Measurements from ENCODE around the gene TFCP2. TPM values are rescaled to one million over a fixed set of nuclear protein-coding genes. Genes with fewer than 3 reads are reported as not detected.

The TFCP2 gene
- total RNA-seq, 1 experiment from 2014 or later, result 27.3 TPM

DNA sequence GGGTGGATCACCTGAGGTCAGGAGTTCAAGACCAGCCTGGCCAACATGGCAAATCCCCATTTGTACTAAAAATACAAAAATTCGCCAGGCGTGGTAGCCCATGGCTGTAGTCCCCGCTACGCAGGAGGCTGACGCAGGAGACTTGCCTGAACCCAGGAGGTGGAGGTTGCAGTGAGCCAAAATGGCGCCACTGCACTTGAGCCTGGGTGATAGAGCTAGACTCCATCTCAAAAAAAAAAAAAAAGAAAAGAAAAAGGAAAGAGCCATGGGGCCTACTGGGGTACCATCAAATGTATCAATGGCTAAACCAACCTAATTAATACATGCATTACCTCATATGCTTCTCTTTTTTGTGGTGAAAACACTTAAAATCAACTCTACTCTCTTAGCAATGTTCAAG is 10.7 kb downstream of the TFCP2 start:
- Histone ChIP-seq H3K27ac (ENCODE audit: low read length) (no peak overlapping the region), H3K36me3 (ENCODE audit: low read depth, low read length) (no peaks in the 10 kb centered on the region), H3K4me3 (ENCODE audit: low read length) (no peak overlapping the region), H3K4me1 (ENCODE audit: insufficient read depth, low read length) (no peaks in the 10 kb centered on the region), H3K79me2 (ENCODE audit: low read length) (peaks cover 17% of the 10 kb centered on the region), H3K9me2 (replicated peaks; ENCODE audit: low read length) (no peaks in the 10 kb centered on the region), H3K9me3 (ENCODE audit: low read length) (no peaks in the 10 kb centered on the region), H3F3A (ENCODE audit: low read length, unreplicated experiment) (no peaks in the 10 kb centered on the region), H3K9ac (ENCODE audit: low read length) (no peak overlapping the region), H3K4me2 (ENCODE audit: low read length) (no peak overlapping the region), H4K20me1 (ENCODE audit: low read length) (no peaks in the 10 kb centered on the region), H2AFZ (ENCODE audit: low read length) (no peak overlapping the region), H3K27me3 (ENCODE audit: low read length) (no peaks in the 10 kb centered on the region)
- no TSS peak for BruUV-seq (replicated peaks)
- intact Hi-C loops (cut with micrococcal nuclease), result no loop called here
- ChIA-PET CTCF (no interaction called here), POLR2A (ENCODE audit: unreplicated experiment) (no interaction called here)
- DNase-seq (no peak), ATAC-seq (no peak)
- TF ChIP-seq EZH2phosphoT487 (IDR thresholded peaks at IDR 0.05; ENCODE audit: borderline replicate concordance, low read length) (no peak), EZH2 (IDR thresholded peaks at IDR 0.05; ENCODE audit: low read length, unreplicated experiment) (no peak)
- TF ChIP-seq, protein P1, sequence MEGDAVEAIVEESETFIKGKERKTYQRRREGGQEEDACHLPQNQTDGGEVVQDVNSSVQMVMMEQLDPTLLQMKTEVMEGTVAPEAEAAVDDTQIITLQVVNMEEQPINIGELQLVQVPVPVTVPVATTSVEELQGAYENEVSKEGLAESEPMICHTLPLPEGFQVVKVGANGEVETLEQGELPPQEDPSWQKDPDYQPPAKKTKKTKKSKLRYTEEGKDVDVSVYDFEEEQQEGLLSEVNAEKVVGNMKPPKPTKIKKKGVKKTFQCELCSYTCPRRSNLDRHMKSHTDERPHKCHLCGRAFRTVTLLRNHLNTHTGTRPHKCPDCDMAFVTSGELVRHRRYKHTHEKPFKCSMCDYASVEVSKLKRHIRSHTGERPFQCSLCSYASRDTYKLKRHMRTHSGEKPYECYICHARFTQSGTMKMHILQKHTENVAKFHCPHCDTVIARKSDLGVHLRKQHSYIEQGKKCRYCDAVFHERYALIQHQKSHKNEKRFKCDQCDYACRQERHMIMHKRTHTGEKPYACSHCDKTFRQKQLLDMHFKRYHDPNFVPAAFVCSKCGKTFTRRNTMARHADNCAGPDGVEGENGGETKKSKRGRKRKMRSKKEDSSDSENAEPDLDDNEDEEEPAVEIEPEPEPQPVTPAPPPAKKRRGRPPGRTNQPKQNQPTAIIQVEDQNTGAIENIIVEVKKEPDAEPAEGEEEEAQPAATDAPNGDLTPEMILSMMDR (conservative IDR thresholded peaks at IDR 0.05; ENCODE audit: low read depth, low read length), result no peak

DNA sequence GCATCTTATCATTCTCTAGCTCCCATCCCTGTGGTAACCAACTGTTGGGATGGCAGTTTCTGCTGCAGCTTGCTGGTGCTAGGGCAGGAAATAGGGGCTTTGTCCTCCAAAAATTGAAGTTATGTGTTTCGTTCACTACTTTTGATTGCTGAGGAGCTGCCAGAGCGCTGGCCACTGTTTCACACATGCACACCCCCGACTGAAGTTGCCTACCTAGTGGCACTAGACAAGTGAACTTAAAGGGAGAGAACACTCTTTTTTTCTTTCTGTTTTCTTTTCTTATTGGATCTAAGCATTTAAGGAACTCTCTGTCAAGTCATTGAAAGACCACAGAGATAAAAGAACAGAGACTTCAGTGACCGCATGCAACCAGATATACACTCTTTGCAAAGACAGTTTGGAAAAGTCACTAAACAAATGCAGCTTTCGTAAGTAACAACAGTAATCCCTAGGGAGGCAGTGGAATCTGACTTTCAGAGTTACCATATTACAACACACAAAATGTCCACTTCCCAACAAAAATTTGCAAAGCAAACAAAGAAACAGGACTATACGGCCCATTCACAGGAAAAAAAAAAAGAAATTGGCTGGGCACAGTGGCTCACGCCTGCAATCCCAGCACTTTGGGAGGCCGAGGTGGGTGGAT is 12.0 kb downstream of the TFCP2 start:
- Histone ChIP-seq H3K4me1 (ENCODE audit: insufficient read depth, low read length) (no peaks in the 10 kb centered on the region), H4K20me1 (ENCODE audit: low read length) (no peaks in the 10 kb centered on the region), H2AFZ (ENCODE audit: low read length) (no peak overlapping the region), H3K36me3 (ENCODE audit: low read depth, low read length) (no peaks in the 10 kb centered on the region), H3K4me2 (ENCODE audit: low read length) (no peak overlapping the region), H3K27me3 (ENCODE audit: low read length) (no peaks in the 10 kb centered on the region), H3K4me3 (ENCODE audit: low read length) (no peak overlapping the region), H3K9me3 (ENCODE audit: low read length) (no peaks in the 10 kb centered on the region), H3K27ac (ENCODE audit: low read length) (no peak overlapping the region), H3K9ac (ENCODE audit: low read length) (no peak overlapping the region), H3F3A (ENCODE audit: low read length, unreplicated experiment) (no peaks in the 10 kb centered on the region), H3K9me2 (replicated peaks; ENCODE audit: low read length) (no peaks in the 10 kb centered on the region), H3K79me2 (ENCODE audit: low read length) (peaks cover 12% of the 10 kb centered on the region)
- ChIA-PET CTCF (no interaction called here), POLR2A (ENCODE audit: unreplicated experiment) (no interaction called here)
- intact Hi-C loops (cut with micrococcal nuclease), result no loop called here
- ATAC-seq, result no peak
- DNase-seq, result no peak
- TF ChIP-seq EZH2 (IDR thresholded peaks at IDR 0.05; ENCODE audit: low read length, unreplicated experiment), result no peak
- TF ChIP-seq, protein P1 (conservative IDR thresholded peaks at IDR 0.05; ENCODE audit: low read depth, low read length), result no peak
- no peak for TF ChIP-seq EZH2phosphoT487 (IDR thresholded peaks at IDR 0.05; ENCODE audit: borderline replicate concordance, low read length)
- no TSS peak for BruUV-seq (replicated peaks)

DNA sequence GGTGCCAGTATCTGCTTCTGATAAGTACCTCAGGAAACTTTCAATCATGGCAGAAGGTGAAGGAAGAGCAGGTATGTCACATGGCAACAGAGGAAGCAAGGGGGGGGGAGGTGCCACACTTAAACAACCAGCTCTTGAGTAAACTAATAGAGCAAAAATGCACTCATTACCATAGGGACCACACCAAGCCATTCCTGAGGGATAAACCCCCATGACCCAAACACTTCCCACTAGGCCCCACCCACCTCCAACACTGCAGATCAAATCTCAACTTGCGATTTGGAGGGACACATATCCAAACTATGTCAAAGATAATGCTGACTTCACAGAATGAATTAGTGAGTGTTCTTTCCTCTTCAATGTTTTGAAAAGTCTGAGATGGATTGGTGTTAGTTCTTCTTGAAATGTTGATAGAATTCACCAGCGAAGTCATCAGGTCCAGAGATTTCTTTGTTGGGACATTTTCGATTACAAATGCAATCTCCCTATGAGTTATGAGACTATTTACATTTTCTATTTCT is 16.6 kb downstream of the TFCP2 start:
- no peaks in the 10 kb centered on the region for H3K9me3 ChIP-seq (ENCODE audit: low read length)
- DNase-seq, result no peak
- ChIA-PET POLR2A (ENCODE audit: unreplicated experiment) (no interaction called here), CTCF (no interaction called here)
- no peaks in the 10 kb centered on the region for H3K27me3 ChIP-seq (ENCODE audit: low read length)
- BruUV-seq (replicated peaks), result no TSS peak
- no peak overlapping the region for H3K4me3 ChIP-seq (ENCODE audit: low read length)
- no peaks in the 10 kb centered on the region for H3K9me2 ChIP-seq (replicated peaks; ENCODE audit: low read length)
- no peak overlapping the region for H2AFZ ChIP-seq (ENCODE audit: low read length)
- H3F3A ChIP-seq (ENCODE audit: low read length, unreplicated experiment), result no peaks in the 10 kb centered on the region
- no peaks in the 10 kb centered on the region for H3K79me2 ChIP-seq (ENCODE audit: low read length)
- TF ChIP-seq, protein P1 (conservative IDR thresholded peaks at IDR 0.05; ENCODE audit: low read depth, low read length), result no peak
- TF ChIP-seq EZH2 (IDR thresholded peaks at IDR 0.05; ENCODE audit: low read length, unreplicated experiment), result no peak
- no peak for TF ChIP-seq EZH2phosphoT487 (IDR thresholded peaks at IDR 0.05; ENCODE audit: borderline replicate concordance, low read length)
- no peak overlapping the region for H3K9ac ChIP-seq (ENCODE audit: low read length)
- no peak overlapping the region for H3K4me2 ChIP-seq (ENCODE audit: low read length)
- H3K4me1 ChIP-seq (ENCODE audit: insufficient read depth, low read length), result no peaks in the 10 kb centered on the region
- no peak for ATAC-seq
- intact Hi-C loops (cut with micrococcal nuclease), result no loop called here
- no peaks in the 10 kb centered on the region for H3K36me3 ChIP-seq (ENCODE audit: low read depth, low read length)
- no peak overlapping the region for H3K27ac ChIP-seq (ENCODE audit: low read length)
- no peaks in the 10 kb centered on the region for H4K20me1 ChIP-seq (ENCODE audit: low read length)
